Measurements from ENCODE around the gene IL1B.

DNA sequence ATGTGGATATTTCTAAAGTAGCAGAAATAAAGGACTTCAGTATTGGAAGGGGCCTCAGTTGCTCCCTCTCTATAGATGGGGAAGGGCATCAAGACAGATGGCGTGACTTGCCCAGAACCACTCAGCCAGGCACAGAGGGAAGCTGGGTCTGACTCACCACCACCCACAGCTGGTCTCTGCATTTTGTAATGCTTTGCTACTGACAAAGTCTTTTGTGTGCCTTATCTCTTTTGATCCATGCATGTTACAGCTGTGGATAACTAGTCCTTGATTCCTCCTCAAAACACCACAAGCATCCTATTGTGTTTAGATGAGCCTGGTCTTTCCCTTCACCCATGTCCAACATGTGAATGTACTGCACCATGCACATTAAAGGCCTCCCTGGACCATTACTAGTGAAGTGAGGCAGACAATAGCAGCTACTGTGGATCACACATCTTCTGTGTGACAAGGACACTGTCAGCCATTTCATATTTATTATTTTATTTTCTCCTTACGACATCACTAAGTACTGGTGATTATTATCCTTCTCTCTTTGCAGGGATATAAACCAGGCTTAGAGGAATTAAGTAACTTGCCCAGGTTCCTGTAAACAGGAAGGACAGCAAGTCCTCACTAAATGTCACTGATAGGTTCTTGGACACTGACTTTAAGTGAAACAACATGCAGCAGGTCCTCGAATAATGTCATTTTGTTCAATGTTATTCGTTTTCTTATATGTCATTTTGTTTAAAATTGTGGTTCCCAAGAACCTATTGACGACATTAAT is 44.8 kb upstream of the IL1B start:
- TF ChIP-seq ZNF274 (IDR thresholded peaks at IDR 0.05; ENCODE audit: low read depth, low read length) (no peak), SUZ12 (IDR thresholded peaks at IDR 0.05; ENCODE audit: extremely low read depth, insufficient read depth, insufficient read length) (no peak), YY1 (IDR thresholded peaks at IDR 0.05; ENCODE audit: insufficient read depth, insufficient read length) (no peak)
